Thyroid gland (tissue), 4 donors: Measurements from ENCODE around the gene RASL11B.

ENCODE experiments used
- POLR2A ChIP-seq, 2 donors: fragments of 450-650 bp; IDR thresholded peaks; one replicate each; pipeline ENCODE4 v1.6.1; 2017; ENCODE audit warnings: antibody characterized with exemption in 2 of 2, mild to moderate bottlenecking in 2 of 2, moderate library complexity in 1 of 2
- TF ChIP-seq, protein P1 (sequence below), 6 experiments: fragments of 200-600 bp in 3 of 6; fragments of 450-650 bp in 3 of 6; sonication (generic) in 3 of 6; IDR thresholded peaks; one replicate each; pipeline ENCODE4 v1.5.1; 2016 to 2019; ENCODE audit warnings: antibody characterized with exemption in 6 of 6, mild to moderate bottlenecking in 2 of 6, inconsistent platforms in 1 of 6, moderate library complexity in 1 of 6

DNA sequence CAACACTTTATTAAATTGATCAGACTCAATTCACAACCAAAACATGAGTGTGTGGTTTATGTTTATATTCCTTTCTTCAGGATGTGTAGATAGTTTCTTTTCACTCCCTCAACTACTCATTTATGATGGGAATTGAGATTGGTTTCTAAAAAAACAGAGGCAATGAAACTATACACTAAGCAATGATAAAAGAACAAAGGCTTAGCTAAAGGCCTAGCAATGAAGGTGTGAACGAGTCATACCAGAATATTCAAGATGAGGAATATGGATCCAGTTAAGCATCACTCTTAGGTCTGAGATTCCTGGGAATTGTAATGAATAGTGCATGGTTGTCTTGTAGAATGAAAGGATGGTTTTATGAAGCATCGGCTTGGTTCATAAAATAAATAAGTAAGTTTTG is 17.5 kb upstream of the RASL11B start:
- TF ChIP-seq, protein P1, sequence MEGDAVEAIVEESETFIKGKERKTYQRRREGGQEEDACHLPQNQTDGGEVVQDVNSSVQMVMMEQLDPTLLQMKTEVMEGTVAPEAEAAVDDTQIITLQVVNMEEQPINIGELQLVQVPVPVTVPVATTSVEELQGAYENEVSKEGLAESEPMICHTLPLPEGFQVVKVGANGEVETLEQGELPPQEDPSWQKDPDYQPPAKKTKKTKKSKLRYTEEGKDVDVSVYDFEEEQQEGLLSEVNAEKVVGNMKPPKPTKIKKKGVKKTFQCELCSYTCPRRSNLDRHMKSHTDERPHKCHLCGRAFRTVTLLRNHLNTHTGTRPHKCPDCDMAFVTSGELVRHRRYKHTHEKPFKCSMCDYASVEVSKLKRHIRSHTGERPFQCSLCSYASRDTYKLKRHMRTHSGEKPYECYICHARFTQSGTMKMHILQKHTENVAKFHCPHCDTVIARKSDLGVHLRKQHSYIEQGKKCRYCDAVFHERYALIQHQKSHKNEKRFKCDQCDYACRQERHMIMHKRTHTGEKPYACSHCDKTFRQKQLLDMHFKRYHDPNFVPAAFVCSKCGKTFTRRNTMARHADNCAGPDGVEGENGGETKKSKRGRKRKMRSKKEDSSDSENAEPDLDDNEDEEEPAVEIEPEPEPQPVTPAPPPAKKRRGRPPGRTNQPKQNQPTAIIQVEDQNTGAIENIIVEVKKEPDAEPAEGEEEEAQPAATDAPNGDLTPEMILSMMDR (IDR thresholded peaks at IDR 0.05), result no peak
- no peak for TF ChIP-seq POLR2A (IDR thresholded peaks at IDR 0.05)
